HS-5 (cell line): ENCODE data around the gene TOLLIP.

Source experiments
- DNase-seq: peaks from one replicate; pipeline ENCODE4 v3.0.0-alpha.2; 2012; ENCODE audit warnings: low read depth

TOLLIP gene

GRCh38 chr11:1310772-1311468 lies 1.5 kb upstream of the TOLLIP start:
- DNase-seq = no peak

DNA sequence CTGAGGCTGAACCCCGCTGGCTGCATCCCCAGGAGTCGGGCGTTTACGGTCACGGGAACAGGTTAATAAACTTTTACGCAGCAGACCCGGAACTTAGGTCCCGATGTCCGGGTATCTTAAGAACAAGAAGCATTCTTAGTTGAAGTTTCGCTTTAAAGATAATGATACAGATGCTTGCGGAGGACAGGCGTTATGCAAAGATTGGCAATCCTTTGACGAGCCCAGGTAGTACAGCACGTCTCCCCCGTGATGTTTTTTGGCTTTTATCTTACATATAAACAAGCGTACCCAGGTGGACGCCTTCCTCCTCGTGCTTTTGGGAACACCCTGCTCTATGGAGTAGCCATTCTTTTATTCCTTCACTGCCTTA lies 871 bp upstream of the TOLLIP start:
- no peak for DNase-seq

- no peak for DNase-seq
Observed at GRCh38 chr11:1308743-1309497, 512 bp downstream of the TOLLIP start.

- no peak for DNase-seq
Observed at GRCh38 chr11:1307998-1308742, 1.3 kb downstream of the TOLLIP start.

DNA sequence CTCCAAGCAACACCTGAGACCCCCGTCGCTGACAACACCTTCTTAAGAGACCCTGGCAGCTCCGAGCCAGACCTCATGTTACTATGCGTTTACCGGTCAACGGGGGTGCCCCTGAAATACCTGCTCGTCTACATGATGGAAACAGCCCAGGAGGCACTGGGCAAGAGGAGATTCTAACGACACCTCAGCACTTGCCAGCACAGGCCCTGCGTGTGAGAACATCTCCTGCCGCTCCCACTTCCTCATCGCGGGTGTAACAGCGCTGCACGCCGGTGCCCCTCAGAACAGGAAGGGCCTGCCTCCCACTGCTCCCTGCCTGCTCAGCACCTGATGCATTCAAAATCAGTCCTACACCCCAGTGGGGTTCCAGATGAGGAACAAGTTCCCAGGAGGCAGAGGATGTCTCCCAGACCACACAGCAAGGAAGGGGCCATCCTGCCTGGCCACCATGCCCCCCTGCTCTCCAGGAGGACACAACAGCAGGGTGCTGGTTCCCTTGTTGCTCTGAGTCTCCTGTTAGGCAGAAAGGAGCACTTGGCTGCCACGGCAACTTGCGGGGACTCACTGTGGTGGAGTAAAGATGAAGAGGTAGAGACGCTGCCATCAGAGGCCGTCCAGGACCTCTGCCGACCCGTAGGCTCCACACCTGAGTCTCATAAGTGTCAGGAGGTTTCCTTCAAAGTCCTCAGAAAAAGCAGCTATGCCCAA lies 2.1 kb downstream of the TOLLIP start:
- no peak for DNase-seq

DNA sequence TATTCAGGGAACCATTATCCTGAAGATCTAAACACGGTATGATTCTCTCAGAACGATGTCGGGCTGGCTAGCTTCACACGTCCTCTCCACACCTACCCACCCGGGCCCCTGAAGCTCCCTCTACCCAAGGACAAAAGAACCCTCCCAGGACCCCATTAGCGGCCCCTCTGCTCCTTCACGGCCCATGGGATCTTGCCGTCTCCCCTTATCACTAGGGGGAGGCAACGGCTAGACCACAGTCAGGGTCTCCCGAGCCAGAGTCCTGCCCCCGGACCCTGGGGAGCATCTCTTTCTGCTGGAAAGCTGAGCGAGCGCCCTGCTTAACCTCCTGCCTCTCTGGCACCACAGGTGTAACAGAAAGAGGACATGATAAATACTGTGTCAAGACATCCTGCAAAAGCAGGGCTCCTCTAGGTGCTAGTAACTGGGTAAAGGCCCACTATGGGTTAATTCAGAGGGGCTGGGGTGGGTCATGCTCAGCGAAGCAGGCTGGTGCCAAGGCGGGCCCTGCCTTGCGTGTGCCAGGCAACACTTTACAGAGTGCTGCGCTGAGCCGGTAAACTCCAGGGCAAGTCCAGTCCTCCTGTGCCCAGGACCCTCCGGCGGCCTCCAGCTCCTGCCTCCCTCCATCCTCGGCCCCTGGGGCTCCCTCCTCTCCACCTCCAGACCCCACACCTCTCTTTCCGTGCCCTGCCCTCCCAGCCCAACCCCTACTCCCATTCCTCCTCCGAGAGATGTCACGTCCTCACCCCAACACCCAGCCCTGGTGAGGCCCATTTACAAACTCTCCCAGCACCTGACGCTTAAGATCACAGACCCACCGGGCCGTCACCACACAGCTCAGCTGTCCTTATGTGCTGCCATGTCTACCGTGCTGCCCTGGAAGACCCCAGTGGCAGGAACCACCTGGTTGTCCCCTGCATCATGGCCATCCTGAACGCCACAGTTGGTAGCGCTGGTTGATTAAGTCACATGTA lies 3.0 kb downstream of the TOLLIP start:
- no peak for DNase-seq

GRCh38 chr11:1305501-1306056 lies 3.9 kb downstream of the TOLLIP start:
- no peak for DNase-seq

DNA sequence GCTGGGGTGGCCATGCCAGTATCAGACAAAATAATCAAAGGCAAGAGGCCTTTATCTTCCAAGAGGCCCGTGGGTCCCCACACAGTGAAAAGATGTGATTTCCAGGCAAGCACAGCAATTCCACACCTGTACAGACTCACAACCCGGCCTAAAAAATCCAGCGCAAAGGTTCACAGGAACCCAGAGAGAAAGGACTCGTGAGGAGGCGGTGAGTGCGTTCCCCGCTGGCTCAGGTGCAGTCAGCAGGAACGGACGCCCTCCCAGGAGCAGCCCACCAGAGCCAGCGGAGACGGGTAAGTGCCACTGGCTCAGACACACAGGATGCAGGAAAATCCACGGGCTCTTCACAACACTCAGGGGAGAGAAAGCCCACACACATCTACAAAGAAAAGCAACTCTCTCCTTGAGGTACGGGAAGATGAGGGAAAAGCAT lies 4.4 kb downstream of the TOLLIP start:
- no peak for DNase-seq

DNA sequence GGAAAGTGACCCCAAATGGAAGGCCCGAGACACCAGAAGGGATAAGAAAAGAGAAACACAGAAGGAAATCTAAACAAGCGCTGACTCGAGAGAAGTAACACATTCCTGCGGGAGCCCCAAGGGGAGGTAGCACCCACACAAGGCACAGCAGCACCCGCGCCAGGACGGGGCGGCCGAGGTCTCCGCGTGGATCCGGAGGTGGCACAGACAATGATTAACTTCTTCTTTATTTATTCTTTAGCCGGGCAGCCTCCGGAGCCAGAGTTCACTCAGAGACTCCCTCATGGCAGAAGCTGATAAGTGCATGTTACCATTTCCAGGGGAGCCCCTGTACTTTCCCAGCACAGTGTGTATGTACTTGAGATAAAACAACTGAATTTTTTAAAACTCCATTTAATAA lies 5.1 kb downstream of the TOLLIP start:
- no peak for DNase-seq

DNA sequence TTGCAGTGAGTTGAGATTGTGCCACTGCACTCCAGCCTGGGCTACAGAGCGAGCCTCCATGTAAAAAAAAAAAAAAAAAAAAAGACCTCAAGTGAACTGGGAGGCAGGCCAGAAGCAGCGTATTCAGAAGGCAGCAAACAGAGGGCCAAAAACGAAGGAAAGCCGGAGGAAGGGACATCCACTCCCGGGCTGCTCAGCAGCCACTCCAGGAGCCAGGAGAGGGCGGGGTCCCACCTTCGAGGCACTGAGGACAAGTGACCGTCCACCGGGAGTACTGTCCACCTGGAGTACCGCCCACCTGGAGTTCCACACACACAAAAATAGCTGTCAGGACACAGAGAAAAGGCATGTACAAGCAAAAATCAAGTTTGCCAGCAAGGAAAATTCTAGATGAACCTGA lies 5.5 kb downstream of the TOLLIP start:
- DNase-seq = no peak

- no peak for DNase-seq
Observed at GRCh38 chr11:1303126-1303821, 6.2 kb downstream of the TOLLIP start.

DNA sequence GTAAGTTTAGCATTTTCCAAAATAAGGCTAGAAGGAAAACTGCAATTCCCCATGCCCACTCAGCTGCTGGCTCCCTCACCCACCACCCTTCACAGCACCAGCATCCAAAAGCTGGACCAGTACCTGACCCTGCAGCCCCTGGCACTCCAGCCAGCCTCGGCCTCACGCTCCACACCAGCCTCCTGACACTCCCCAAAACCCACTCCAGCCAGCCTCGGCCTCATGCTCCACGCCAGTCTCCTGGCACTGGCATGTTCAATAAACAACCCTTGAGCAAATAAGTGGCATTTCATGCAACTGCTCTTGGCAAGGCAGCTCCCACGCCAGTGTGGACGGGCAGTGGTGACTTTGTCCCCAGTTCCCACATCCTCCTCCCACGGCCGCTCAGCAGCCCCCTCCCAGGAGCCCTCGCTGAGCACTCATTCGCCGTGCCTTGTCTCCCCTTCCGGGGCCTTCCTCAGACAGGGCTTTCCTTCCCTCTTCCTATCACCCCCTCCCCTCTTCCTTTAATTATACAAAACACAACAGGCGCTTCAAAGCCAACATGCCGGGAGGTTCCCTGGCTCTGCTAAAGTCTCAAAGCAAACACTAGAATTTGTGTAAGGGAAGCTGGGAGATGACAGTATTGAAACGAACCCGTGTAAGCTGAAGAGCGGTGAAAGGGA lies 6.8 kb downstream of the TOLLIP start:
- no peak for DNase-seq

DNA sequence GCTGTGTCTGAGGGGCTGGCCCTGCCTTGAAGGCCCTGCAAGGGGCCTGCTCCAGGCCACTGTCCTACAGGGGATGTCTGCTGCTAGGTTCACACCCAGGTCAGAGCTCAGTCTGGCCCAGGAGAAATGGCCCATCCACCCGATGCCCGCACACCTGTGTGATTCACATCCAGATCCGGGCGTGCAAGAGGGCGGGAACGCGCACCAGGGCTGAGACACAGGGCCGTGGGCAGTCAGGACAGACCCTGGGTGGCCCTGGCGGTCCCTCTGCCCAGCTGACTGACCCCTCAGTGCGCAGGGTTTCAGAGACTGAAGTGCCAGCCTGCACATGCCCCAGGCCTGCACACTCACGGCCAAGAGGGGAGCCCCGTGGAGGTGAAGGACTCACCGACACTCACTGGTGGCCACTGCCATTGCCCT lies 7.4 kb downstream of the TOLLIP start:
- no peak for DNase-seq

- DNase-seq = no peak
Observed at GRCh38 chr11:1301220-1302000, 8.0 kb downstream of the TOLLIP start.

DNA sequence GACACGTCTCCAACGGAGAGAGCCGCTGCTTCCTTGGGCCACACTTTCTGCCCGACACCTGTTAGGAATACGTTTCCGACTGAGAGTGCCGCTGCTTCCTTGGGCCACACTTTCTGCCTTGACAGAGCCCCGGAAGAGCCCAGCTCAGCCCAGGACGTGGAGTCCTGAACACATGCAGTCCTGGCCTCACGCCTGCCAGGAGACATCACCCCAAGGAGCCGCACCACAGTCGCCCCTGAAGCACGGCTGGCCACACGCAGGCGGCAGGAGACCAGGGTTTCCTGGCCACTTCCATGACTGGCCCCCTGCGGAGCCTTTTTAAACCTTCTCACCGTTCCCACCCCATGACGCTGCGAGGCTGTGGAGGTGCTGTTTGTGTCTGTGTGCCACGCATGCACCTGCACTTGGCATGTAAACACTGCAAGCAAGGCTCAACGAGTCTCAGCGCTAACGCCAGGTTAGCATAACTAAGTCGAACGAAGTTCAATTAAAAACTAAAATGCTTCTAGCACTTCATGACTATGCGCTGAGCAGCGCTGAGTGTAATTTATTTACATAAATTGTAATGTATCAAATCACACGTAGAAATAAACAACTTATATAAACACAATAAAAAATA lies 8.8 kb downstream of the TOLLIP start:
- DNase-seq = no peak

GRCh38 chr11:1300121-1300520 lies 9.3 kb downstream of the TOLLIP start:
- DNase-seq = no peak

DNA sequence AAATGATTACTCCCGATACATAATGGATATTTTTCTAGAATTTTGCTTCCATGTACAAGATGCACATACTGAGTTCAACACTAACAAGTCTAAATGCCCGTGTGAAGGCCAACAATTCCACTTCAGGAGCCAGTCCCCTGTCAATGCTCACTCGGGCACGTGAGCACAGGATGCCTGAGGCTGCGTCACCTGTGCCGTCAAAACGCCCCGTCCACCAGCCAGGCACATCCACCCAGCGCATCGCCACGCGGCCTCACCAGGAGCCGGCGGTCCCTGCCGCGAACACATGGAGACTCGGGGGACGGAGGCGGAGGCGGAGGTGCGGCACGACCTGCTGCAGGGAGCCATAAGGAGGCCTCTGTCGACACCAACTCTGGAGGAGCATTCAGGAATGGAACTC lies 9.8 kb downstream of the TOLLIP start:
- no peak for DNase-seq

DNA sequence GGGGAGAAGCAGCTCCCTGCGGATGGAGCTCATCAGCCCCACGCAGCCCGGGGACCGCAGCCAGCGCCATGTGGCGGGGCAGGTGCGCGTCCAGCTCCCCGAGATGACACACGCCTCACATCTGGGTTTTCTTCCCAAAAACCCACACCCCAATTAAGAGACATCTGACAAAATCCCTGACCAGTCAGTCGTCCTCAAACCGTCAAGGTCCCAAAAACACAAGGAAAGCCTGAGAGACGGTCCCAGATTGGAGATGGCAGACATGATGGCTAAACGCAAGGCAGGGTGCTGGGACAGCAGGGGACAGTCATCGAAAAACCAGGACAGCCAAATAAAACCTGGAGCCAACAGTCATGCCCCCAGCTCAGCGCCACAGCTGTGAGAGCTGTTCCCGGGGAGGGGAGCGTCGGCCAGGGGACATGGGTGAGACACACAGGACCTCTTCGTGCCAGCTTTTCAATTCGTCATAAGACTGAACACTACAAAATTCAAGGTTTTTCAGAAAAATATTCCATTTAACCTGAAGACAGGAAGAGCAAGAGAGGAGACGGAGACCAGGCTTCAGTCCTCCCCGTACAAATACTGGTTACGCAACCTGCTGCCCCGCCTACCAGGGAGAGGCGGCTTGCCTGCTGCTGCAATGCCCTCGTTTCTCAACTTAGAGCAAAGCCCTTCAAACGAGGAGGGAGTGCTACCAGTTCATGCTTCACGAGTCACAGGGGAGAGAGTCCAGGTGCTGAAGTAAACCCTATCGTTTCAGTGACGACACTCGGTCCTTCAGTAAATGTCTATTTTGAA lies 10.5 kb downstream of the TOLLIP start:
- peak; percentile 10 for DNase-seq
